ENCODE data around the gene CNOT8. TPM values are rescaled to one million over a fixed set of nuclear protein-coding genes. Genes with fewer than 3 reads are reported as not detected.

Gene CNOT8
- total and polyA plus RNA-seq, 9 of the 15 experiments (the other 6 are each of a cell fraction or from before 2014, with no cell fraction given): 15.2 to 68.9 (median 52.1) TPM

DNA sequence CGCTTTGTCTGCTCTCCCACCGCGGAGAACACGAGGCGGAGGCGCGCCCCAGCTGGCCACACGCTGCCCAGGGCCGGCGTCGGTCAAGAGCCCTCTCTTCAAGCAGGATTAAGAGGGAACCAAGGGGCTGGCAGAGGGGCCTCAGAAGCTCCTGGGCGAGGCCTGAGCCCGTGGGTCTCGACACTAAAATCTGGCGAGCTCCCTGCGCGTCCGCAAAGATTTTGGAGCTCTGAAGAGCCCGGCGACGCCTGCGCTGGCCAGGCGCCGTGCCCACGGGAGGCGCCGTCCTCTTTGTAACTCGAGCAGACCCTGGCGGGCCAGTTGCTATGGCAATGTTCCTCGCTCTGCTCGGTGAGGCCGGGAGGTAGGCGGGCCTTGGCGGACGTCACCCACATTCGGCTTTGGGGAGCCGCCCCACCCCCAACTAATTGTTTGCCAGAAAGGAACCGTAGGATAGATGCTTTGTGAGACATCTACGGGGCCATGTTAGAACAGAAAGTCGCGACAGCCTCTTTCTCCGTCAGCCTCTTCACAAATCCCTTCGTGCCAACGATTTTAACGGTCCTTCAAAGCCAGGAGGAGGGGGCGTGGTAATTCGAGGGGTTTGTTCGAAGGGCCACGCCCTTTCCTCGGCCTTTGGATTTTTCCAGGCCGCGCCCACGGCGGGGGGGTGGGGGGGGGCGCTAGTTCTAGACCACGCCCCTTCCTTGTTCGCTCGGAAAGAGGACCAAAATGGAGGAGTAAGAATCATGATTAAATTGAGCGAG, 714 bp upstream of the CNOT8 start (continued):
- TF ChIP-seq, protein P1, sequence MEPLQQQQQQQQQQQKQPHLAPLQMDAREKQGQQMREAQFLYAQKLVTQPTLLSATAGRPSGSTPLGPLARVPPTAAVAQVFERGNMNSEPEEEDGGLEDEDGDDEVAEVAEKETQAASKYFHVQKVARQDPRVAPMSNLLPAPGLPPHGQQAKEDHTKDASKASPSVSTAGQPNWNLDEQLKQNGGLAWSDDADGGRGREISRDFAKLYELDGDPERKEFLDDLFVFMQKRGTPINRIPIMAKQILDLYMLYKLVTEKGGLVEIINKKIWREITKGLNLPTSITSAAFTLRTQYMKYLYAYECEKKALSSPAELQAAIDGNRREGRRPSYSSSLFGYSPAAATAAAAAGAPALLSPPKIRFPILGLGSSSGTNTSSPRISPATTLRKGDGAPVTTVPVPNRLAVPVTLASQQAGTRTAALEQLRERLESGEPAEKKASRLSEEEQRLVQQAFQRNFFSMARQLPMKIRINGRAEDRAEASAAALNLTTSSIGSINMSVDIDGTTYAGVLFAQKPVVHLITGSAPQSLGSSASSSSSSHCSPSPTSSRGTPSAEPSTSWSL (CRISPR knock-in tag; IDR thresholded peaks at IDR 0.05; ENCODE audit: borderline replicate concordance): no peak
- TF ChIP-seq MXI1 (IDR thresholded peaks at IDR 0.05; ENCODE audit: low read depth, low read length) (peak; percentile 91), ZNF354B (CRISPR knock-in tag; IDR thresholded peaks at IDR 0.05) (no peak), DMBX1 (CRISPR knock-in tag; IDR thresholded peaks at IDR 0.05; ENCODE audit: borderline replicate concordance) (no peak), GABPB1 (CRISPR knock-in tag; IDR thresholded peaks at IDR 0.05) (no peak), MIER1 (IDR thresholded peaks at IDR 0.05; ENCODE audit: low read depth) (no peak), CBX8 (IDR thresholded peaks at IDR 0.05; ENCODE audit: borderline replicate concordance, extremely low read depth, low read depth, low read length, poor library complexity, severe bottlenecking) (no peak), GATA2 (CRISPR knock-in tag; IDR thresholded peaks at IDR 0.05) (no peak), NFRKB (IDR thresholded peaks at IDR 0.05; ENCODE audit: low read depth) (peak; percentile 67), CEBPG (CRISPR knock-in tag; IDR thresholded peaks at IDR 0.05) (no peak), CEBPG (tag; conservative IDR thresholded peaks at IDR 0.05 in 1 of 2, IDR thresholded peaks at IDR 0.05 in 1 of 2) (no peak), SREBF1 (IDR thresholded peaks at IDR 0.05; ENCODE audit: borderline replicate concordance, low read depth, low read length) (no peak), ZNF274 (IDR thresholded peaks at IDR 0.05; ENCODE audit: borderline replicate concordance, low read depth, low read length) (no peak), ZNF778 (CRISPR knock-in tag; IDR thresholded peaks at IDR 0.05) (no peak), OTX1 (CRISPR knock-in tag; IDR thresholded peaks at IDR 0.05) (no peak), SRSF7 (optimal IDR thresholded peaks at IDR 0.05; ENCODE audit: low read depth, low read length) (no peak), POLR2B (IDR thresholded peaks at IDR 0.05; ENCODE audit: low read depth, partially characterized antibody) (peak; percentile 54), TCF7 (IDR thresholded peaks at IDR 0.05; ENCODE audit: borderline replicate concordance) (no peak), STAG1 (CRISPR knock-in tag; IDR thresholded peaks at IDR 0.05; ENCODE audit: borderline replicate concordance) (no peak), FUS (optimal IDR thresholded peaks at IDR 0.05; ENCODE audit: low read depth, low read length) (no peak), FOXJ3 (CRISPR knock-in tag; IDR thresholded peaks at IDR 0.05) (no peak)
- TF ChIP-seq, protein P2, sequence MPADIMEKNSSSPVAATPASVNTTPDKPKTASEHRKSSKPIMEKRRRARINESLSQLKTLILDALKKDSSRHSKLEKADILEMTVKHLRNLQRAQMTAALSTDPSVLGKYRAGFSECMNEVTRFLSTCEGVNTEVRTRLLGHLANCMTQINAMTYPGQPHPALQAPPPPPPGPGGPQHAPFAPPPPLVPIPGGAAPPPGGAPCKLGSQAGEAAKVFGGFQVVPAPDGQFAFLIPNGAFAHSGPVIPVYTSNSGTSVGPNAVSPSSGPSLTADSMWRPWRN (IDR thresholded peaks at IDR 0.05; ENCODE audit: low read depth): no peak
- TF ChIP-seq, protein P3, sequence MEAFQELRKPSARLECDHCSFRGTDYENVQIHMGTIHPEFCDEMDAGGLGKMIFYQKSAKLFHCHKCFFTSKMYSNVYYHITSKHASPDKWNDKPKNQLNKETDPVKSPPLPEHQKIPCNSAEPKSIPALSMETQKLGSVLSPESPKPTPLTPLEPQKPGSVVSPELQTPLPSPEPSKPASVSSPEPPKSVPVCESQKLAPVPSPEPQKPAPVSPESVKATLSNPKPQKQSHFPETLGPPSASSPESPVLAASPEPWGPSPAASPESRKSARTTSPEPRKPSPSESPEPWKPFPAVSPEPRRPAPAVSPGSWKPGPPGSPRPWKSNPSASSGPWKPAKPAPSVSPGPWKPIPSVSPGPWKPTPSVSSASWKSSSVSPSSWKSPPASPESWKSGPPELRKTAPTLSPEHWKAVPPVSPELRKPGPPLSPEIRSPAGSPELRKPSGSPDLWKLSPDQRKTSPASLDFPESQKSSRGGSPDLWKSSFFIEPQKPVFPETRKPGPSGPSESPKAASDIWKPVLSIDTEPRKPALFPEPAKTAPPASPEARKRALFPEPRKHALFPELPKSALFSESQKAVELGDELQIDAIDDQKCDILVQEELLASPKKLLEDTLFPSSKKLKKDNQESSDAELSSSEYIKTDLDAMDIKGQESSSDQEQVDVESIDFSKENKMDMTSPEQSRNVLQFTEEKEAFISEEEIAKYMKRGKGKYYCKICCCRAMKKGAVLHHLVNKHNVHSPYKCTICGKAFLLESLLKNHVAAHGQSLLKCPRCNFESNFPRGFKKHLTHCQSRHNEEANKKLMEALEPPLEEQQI (IDR thresholded peaks at IDR 0.05): no peak
- TF ChIP-seq, protein P4, sequence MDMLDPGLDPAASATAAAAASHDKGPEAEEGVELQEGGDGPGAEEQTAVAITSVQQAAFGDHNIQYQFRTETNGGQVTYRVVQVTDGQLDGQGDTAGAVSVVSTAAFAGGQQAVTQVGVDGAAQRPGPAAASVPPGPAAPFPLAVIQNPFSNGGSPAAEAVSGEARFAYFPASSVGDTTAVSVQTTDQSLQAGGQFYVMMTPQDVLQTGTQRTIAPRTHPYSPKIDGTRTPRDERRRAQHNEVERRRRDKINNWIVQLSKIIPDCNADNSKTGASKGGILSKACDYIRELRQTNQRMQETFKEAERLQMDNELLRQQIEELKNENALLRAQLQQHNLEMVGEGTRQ (CRISPR knock-in tag; IDR thresholded peaks at IDR 0.05): no peak
